HG02938 (cell line): ENCODE data around the gene BEX1.
"Not testable (repeated sequence)": the region's sequence is repeated elsewhere in the genome, so short reads cannot be mapped to it uniquely, and the experiment has no call there.

Experiments
- ATAC-seq: cut with Tn5 transposase; IDR thresholded peaks from one replicate; pipeline ENCODE4 v1.9.1; 2021; ENCODE audit warnings: mild to moderate bottlenecking, moderate library complexity; ENCODE audit not compliant: unreplicated experiment

Gene BEX1

DNA sequence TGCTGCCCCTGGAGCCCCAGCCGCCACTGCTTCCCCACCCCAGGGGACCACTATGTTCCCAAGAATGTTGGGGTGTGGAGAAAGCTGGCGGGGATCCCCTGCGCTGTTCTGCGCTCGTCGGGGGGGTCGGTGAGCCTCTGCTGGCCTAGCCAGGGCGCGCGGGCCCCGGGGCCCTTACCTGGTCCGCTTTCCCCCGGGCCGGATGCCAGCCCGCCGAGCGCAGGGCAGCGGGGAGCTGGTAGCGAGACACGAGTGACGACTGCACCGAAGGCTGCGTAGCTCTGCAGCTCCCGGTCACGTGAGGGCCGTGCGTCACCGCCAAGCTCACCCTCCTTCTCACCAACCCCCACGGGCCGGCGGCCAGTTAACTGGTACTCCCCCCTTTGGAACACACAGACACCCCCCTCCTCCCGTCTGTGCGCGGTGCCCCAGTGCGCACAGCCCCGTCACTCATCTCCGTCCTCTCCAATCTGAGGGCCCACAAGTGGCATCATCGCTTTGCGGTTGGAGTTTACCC, at the start of gene BEX1:
BEX1 (minus strand) TSS at position 254 of the 517 bp plus-strand sequence. CDS start 897 bp downstream, outside the sequence.
- ATAC-seq = no peak

DNA sequence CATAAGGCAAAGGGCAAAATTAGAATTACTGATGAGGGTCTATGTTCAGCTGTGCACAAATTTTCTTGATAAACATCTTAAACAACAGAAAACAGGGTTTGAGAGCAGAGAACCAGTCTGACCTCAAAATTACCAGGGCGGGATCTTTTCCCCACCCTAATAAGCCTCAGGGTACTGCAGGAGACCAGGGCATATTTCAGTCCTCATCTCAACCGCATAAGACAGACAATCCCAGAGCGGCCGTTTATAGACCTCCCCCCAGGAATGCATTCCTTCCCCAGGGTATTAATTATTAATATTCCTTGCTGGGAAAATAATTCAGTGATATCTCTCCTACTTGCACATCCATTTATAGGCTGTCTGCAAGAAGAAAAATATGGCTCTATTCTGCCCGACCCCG, 45.5 kb upstream of the BEX1 start:
- not testable (repeated sequence) for ATAC-seq

DNA sequence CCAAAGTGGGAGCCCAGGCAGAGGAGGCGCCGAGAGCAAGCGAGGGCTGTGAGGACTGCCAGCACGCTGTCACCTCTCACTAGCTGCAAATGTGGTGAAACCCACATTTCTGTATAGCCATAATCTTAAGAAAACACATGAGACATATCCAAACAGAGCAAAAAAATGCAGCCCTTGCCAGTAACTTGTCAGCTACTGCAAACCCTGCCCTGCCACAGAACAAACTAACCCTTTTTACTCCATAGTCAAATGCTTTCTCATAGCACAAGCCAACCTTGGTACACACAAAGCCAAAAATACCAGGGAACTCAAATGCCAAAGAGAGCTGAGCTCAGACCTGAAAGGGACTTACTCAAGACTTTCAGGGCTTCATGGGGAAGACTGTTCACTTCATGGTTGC, 43.9 kb upstream of the BEX1 start:
- ATAC-seq = no peak

DNA sequence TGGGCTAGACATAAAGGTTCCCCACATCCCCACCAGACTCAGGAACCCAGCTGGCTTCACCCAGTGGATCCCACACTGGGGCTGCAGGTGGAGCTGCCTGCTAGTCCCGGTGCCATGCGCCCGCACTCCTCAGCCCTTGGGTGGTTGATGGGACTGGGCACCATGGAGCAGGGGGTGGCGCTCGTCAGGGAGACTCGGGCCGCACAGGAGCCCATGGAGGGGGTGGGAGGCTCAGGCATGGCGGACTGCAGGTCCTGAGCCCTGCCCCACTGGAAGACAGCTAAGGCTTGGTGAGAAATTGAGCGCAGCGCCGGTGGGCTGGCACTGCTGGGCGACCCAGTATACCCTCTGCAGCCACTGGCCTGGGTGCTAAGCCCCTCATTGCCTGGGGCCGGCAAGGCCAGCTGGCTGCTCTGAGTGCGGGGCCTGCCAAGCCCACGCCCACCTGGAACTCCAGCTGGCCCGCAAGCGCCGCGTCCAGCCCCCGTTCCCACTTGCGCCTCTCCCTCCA, 43.3 kb upstream of the BEX1 start:
- not testable (repeated sequence) for ATAC-seq

DNA sequence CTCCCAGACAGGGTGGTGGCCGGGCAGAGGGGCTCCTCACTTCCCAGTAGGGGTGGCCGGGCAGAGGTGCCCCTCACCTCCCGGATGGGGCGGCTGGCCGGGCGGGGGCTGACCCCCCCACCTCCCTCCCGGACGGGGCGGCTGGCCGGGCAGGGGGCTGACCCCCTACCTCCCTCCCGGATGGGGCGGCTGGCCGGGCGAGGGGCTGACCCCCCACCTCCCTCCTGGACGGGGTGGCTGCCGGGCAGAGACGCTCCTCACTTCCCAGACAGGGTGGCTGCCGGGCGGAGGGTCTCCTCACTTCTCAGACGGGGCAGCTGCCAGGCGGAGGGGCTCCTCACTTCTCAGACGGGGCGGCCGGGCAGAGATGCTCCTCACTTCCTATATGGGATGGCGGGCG, 40.4 kb upstream of the BEX1 start:
- not testable (repeated sequence) for ATAC-seq

DNA sequence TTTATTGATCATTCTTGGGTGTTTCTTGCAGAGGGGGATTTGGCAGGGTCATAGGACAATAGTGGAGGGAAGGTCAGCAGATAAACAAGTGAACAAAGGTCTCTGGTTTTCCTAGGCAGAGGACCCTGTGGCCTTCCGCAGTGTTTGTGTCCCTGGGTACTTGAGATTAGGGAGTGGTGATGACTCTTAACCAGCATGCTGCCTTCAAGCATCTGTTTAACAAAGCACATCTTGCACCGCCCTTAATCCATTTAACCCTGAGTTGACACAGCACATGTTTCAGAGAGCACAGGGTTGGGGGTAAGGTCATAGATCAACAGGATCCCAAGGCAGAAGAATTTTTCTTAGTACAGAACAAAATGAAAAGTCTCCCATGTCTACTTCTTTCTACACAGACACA, 39.9 kb upstream of the BEX1 start:
- ATAC-seq = not testable (repeated sequence)

DNA sequence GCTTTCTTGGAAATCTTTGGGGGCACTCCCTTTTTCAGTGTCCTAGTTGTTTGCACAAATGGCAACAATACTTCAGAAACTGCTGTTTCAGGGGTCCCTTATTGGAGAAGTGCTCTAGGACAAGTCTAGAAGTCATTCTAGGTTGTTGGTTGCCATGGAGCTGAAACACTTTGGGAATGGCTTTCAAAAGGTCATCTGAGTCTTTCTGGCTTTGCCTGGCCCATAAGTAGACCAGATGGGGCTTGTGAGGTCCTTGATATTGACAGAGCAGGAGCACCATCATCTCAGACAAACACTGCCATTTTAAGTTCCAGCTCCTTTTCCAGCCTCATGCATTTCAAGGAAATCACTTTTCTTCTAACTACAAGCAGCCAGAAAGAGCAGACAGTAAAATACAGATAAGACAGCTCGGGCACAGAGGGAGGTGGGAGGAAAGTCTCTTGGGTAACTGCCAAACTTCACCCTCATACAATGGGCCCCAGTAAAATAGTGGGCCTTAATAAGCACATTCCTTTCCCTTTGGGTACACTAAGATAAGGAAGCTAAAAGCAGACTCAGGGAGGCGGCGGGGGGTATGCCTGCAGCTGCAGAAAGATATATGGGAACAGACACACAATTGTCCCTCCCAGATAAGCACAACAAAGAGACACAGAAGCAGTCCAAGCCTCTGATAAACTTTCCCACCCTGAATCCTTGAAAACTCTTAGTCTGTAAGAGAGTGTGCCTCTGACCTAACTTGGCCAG, 37.5 kb upstream of the BEX1 start:
- ATAC-seq = no peak

DNA sequence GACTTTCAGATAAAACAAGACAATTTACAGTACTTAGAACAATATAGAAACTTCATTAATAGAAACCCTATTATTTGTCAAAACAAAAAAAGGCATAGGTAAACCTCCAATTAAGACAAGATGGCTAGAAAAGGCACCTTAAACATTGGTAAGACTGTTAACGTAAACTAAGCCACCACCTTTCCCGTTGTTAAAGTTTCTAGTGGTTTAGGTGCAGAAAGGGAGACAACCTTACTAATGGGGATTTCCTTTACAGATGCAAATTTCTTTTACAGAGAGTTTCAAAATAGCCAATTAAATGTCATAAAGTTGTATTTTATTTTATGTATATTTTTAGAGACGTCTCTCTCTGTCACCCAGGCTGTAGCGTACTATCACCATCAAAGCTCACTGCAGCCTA, 36.5 kb upstream of the BEX1 start:
- ATAC-seq = no peak

DNA sequence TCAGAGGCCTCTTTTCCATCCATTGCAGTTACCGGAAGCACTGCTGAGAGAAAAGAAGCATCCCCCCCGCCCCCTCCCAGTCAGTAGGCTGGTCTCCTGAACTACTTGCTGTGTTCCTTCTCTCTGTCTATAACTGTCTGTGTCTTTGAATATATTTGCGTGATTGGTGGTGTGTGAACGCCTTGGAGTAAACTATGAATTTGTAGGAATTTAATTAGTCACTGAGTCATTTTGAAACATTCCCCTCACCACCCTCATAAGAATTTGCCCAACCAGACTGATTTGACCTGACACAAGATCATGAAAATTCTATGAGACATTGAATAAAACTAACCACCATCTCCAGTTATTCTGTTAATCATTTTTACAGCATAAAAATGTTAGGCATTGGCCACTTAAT, 35.7 kb upstream of the BEX1 start:
- ATAC-seq = no peak

DNA sequence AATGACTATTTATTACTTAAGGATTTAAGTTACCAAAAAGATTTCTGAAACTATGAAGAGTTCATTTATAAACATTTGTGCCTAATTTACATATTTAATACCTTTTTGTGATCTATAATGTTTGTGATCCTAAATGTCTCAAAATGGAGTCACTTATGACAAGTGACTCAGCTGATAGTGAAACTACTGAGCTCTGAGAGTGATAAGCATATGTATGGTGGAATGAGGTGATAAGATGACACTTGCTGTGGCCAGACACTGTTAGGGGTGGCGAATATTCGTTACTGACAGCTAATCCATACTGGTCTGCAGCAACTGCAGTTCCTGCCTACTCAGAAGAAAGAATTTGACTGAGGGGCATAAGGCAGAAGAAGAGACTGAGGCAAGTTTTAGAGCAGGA, 34.5 kb upstream of the BEX1 start:
- no peak for ATAC-seq

DNA sequence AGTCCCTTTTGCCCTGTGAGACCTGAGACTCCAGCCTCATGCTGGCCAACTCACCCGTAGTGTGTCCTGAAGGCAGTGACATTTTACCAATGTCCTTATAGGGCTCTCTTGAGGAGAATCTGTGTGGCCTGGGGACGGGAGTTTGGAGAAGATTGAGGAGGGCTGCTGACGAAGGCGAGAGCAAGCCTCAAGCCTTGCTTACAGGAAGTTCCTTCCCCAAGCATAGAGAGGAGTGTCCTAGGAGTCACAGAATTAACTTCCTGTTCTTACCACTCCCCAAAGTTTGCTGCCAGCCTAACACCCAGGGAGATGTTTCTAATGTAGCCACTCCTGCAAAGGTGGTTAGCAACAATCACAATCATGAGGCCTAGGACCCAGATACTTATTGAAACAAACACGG, 29.0 kb upstream of the BEX1 start, which contains the start of gene NXF3:
NXF3 (minus strand) TSS at position 202 of the 400 bp plus-strand sequence; CDS start at position 82, 120 bp downstream.
- ATAC-seq = no peak

DNA sequence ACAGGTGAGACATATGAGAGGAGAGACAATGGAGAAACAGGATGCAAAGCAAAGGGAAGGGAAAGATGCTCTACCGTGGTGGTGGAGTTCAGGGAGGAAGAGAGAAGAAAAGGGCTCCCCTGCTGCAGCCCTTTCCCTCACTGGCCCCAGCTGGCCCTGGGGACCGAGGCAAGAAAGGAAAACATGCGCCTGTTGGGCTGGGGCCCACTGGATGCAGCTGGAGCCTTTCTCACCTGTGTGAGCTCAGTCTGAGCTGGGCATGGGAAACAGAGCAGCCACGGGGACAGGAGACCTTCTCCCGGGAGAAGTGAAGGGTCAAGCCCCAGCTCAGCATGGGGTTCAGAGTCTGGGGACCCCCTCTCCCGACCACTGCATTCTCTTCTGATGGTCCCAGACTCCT, 17.1 kb upstream of the BEX1 start:
- ATAC-seq = no peak

DNA sequence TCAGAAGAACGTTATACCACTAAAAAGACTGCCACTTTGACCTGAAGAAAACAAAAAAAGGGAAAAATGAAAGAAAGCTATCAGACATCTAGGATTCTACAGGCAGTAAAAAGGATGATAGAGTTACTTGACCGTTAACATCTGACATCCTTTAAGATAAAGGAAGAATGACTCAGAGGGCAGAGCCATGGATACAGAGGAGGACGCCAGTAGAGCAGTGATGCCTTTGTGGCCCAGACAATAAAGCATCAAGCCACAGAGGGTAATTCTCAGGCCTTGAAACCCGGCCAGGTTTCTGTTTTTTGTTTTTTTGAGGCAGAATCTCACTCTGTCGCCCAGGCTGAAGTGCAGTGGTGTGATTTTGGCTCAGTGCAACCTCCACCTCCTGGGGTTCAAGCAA, 9.5 kb upstream of the BEX1 start:
- ATAC-seq = no peak

DNA sequence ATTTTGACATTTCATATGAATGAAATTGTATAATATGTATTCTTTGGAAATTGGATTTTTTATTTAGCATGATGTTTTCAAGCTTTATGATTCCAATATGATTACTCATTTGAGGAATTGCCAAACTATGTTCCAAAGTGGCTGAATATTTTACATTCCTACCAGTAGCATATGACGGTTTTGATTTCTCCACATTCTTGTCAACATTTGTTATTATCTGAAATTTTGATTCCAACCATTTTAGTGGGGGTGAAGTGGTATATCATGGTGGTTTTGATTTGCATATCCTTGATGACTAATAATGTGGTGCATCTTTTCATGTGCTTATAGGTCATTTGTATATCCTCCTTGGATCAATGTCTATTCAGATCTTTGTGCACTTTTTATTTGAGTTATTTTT, 2.6 kb upstream of the BEX1 start:
- no peak for ATAC-seq

DNA sequence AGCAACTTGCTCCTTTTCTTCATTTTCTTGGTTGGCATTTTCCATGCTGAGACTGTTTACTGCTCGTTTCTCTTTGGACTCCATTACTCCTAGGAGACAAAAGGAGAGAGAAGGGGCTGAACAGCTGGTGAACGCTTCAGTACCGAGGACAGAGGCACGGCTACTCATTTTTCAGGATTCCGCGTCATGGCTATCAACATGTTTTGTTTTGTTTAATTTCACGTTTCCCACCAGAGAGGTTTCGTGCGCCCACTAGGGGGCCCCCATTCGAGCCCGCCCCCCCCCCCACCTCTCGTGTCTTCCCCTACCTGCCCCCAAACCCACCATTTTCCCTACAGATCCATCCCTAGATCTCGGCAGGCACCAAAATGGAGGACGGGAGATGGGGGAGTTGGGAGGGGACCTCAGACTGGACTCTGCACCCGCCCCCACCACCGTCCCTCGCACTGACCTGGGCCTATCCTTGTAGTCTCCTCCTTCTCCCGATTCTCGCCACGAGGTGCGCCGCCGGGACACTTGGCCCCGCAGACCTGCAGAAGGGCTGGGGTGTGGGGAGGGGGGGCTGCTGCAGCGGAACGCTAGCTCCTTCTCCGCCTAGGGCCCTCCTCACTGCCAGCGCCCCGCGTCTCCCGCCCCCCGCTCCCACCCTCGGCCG, 653 bp downstream of the BEX1 start:
- no peak for ATAC-seq

DNA sequence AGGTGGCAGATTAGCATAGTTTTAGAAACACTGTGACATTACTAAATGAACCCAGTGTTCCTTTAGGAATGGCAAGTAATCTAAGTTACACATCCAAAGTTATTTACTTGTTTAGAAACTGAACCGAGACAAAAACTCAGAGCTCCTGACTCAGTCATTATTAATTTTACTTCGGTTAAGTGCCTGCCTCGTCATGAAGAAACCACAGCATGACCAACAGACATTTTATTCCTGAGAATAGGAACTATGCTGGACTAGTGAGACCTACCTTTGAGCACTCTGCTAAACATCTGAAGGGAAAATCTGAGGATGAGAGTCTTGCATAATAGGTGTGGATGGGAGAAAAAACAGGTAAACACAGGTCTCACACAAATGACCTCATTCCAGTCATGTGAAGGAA, 2.5 kb downstream of the BEX1 start:
- ATAC-seq = no peak

DNA sequence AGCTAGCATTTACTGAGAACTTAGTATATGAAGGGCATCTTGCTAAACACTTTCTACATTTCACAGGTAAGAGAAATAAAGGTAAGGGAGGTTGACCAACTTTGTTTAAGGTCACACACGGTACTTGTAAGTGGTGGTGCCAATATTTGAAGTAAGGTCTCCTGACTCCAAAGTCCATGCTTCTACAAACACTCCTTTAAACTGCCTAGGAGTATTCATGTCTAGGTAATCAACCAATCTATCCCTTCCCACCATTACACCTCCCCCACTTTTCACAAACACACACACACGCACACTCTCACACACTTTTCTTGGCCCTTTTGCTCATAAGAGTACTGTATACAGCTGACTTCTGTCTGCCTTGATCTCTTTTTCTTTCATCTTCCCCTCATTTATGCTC, 7.1 kb downstream of the BEX1 start:
- no peak for ATAC-seq

DNA sequence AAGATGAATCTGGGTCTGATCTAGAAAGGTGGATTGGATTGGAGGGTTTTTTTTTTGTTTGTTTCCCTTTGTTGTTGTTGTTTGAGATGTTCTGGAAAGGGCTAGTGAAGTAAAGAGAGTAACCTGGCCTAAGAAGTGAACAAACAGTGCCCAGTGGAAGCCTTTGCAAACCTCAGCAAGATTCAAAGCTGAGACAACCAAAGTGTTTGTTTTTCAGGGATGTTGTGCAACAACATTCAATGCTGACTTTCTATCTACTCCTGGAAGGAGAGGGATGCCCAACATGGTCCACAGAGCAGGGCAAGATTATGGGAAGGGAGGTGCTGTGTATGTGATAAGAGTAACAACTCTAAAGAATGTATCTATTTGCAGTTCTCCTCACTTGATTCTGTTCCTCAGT, 11.3 kb downstream of the BEX1 start:
- no peak for ATAC-seq

DNA sequence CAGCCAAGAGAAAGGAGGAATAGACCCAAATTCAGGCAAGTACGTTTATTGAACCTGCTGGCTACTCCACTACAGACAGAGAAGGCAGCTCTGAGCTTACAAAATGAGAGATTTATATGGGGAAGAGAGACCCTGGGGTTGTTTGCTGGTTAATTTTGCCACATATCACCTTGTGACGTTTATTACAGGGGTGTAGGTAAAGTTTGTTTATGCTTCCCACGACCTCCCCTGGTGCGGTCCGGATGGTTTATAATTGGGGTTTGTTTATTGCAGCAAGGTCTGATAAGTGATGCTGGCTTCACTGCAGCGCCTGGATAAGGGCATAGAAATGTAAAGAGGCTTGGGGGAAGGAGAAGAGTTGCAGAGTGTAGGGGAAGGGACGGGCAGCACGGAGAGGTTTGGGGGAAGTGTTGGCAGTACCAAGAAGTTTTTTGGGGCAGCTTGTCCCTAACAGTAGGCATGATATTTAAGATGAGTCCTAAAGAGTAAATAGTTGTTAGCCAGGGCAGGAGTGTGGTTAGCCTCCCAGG, 12.6 kb downstream of the BEX1 start:
- no peak for ATAC-seq

DNA sequence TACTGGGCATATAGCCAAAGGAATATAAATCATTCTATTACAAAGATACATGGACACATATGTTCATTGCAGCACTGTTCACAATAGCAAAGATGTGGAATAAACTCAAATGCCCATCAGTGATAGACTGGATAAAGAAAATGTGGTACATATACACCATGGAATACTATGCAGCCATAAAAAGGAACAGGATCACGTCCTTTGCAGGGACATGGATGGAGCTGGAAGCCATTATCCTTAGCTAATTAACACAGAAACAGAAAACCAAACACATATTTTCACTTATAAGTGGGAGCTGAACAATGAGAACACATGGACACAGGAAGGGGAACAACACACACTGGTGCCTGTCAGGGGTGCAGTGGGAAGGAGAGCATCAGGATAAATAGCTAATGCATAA, 30.6 kb downstream of the BEX1 start:
- not testable (repeated sequence) for ATAC-seq

DNA sequence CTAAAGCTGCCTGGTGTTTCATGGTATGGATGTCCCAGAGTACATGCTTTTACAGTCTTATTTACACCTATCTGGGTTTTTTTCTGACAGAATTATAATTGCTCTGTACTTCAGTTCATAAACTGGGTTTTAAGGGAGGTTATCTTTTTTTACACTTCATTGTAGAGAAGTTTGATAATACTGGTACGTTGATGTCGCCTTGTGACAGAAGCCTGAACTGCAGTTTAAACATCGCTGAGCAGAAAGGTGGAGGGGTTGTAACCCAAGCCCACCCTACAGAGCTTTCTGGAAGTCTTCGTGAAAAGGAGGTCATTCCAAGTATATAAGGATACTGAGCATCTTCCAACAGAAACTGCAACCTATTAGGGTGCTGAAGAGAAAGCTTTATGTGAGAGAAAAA, 46.4 kb downstream of the BEX1 start:
- ATAC-seq = no peak

DNA sequence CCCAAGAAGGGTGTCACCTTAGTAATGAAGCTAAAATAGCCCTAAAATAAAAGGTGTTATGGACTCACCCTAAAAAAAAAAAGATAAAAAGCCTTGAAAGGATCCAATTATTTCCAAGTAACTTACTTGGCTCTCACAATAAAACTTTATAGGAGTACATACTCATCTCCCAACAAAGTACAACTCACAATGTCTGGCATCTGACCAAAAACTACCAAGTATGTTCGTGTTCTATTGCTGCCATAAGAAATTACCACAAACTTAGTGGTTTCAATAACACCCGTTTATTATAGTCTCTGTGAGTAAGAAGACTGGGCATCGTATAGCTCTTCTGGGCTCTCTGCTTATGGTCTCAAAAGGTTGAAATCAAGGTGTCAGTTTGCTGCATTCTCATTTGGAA, 51.0 kb downstream of the BEX1 start:
- no peak for ATAC-seq
